HL-60 (cell line): Measurements from ENCODE around the gene HNRNPL.
"Not testable (repeated sequence)": the region's sequence is repeated elsewhere in the genome, so short reads cannot be mapped to it uniquely, and the experiment has no call there.

ENCODE experiments used
- DNase-seq, 2 experiments: peaks; one replicate each; pipeline ENCODE4 v3.0.0-alpha.2; 2010 to 2020; ENCODE audit warnings: low read depth in 1 of 2, low spot score in 1 of 2
- H3K27ac ChIP-seq: fragments of 250-450 bp; sonication (Bioruptor Pico); replicated peaks from 2 replicates; pipeline ENCODE4 v1.5.1; 2020; ENCODE audit warnings: mild to moderate bottlenecking, moderate library complexity
- H3K27me3 ChIP-seq: fragments of 250-450 bp; sonication (Bioruptor Pico); 2 replicates; pipeline ENCODE4 v1.5.1; 2021; ENCODE audit warnings: mild to moderate bottlenecking, moderate library complexity; ENCODE audit not compliant: insufficient read depth, poor library complexity, severe bottlenecking
- H3K4me3 ChIP-seq: replicated peaks from 2 replicates; pipeline ENCODE4 v1.5.1; 2011; ENCODE audit warnings: mild to moderate bottlenecking, control low read depth, low read length; ENCODE audit not compliant: insufficient read depth
- GABPA ChIP-seq: IDR thresholded peaks from 2 replicates; pipeline ENCODE4 v1.6.1; 2012; ENCODE audit warnings: low read depth
- POLR2AphosphoS5 ChIP-seq: IDR thresholded peaks from 2 replicates; pipeline ENCODE4 v1.6.1; 2012; ENCODE audit warnings: low read depth
- SPI1 ChIP-seq: IDR thresholded peaks from 2 replicates; pipeline ENCODE4 v1.6.1; 2012; ENCODE audit warnings: low read depth, mild to moderate bottlenecking, borderline replicate concordance
- TF ChIP-seq, protein P1 (sequence below): IDR thresholded peaks from 2 replicates; pipeline ENCODE4 v1.6.1; 2012; ENCODE audit warnings: low read depth; ENCODE audit not compliant: insufficient replicate concordance
- TF ChIP-seq, protein P2 (sequence below): IDR thresholded peaks from one replicate; pipeline ENCODE4 v1.5.1; 2011; ENCODE audit warnings: low read length, control low read depth, inconsistent platforms; ENCODE audit not compliant: insufficient read depth

The HNRNPL gene

DNA sequence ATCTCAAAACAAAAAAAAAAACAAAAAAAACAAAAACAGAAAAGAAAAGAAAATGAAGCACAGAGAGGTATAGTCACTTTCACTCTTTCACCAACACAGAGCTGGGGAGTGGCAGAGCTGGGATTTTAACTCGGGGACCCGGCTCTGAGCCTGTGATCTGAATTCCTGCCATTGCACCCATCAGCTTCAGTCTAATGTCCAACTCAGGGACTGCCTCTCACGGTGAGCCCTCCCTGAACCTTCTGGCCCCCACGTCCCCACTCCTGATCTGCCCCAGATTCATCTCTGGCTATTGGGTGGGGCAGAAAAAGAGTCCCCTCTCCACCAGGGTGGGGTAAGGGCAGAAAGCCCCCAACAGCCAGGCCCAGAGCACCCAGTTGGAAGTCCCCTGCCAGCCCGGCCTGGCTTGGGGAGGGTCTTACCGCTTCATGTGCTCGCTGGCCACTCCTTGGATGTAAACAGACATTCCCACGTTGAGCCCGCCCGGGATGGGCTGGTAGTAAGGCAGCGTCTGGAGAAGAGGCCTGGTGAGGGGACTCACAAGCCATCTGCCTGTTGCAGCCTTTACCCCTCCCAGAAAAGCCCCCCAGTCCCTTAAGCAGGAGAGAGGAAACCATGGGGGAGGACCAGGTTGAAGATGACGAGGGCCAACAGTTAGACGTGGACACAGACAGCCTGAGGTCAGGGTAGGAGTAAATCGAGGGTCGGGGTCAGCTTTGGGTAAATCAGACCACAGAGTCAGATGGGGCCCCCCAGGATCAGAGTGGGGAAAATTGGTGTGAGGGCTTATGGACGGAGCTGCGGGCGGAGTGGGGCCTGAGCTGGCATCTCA lies 37.6 kb downstream of the HNRNPL start:
- Histone ChIP-seq H3K27ac (no peak overlapping the region), H3K4me3 (no peak overlapping the region), H3K27me3 (no peaks in the 10 kb centered on the region)
- TF ChIP-seq, protein P1, sequence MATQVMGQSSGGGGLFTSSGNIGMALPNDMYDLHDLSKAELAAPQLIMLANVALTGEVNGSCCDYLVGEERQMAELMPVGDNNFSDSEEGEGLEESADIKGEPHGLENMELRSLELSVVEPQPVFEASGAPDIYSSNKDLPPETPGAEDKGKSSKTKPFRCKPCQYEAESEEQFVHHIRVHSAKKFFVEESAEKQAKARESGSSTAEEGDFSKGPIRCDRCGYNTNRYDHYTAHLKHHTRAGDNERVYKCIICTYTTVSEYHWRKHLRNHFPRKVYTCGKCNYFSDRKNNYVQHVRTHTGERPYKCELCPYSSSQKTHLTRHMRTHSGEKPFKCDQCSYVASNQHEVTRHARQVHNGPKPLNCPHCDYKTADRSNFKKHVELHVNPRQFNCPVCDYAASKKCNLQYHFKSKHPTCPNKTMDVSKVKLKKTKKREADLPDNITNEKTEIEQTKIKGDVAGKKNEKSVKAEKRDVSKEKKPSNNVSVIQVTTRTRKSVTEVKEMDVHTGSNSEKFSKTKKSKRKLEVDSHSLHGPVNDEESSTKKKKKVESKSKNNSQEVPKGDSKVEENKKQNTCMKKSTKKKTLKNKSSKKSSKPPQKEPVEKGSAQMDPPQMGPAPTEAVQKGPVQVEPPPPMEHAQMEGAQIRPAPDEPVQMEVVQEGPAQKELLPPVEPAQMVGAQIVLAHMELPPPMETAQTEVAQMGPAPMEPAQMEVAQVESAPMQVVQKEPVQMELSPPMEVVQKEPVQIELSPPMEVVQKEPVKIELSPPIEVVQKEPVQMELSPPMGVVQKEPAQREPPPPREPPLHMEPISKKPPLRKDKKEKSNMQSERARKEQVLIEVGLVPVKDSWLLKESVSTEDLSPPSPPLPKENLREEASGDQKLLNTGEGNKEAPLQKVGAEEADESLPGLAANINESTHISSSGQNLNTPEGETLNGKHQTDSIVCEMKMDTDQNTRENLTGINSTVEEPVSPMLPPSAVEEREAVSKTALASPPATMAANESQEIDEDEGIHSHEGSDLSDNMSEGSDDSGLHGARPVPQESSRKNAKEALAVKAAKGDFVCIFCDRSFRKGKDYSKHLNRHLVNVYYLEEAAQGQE: no peak
- TF ChIP-seq GABPA (no peak), POLR2AphosphoS5 (no peak), SPI1 (no peak)
- TF ChIP-seq, protein P2, sequence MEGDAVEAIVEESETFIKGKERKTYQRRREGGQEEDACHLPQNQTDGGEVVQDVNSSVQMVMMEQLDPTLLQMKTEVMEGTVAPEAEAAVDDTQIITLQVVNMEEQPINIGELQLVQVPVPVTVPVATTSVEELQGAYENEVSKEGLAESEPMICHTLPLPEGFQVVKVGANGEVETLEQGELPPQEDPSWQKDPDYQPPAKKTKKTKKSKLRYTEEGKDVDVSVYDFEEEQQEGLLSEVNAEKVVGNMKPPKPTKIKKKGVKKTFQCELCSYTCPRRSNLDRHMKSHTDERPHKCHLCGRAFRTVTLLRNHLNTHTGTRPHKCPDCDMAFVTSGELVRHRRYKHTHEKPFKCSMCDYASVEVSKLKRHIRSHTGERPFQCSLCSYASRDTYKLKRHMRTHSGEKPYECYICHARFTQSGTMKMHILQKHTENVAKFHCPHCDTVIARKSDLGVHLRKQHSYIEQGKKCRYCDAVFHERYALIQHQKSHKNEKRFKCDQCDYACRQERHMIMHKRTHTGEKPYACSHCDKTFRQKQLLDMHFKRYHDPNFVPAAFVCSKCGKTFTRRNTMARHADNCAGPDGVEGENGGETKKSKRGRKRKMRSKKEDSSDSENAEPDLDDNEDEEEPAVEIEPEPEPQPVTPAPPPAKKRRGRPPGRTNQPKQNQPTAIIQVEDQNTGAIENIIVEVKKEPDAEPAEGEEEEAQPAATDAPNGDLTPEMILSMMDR: no peak
- DNase-seq: no peak

DNA sequence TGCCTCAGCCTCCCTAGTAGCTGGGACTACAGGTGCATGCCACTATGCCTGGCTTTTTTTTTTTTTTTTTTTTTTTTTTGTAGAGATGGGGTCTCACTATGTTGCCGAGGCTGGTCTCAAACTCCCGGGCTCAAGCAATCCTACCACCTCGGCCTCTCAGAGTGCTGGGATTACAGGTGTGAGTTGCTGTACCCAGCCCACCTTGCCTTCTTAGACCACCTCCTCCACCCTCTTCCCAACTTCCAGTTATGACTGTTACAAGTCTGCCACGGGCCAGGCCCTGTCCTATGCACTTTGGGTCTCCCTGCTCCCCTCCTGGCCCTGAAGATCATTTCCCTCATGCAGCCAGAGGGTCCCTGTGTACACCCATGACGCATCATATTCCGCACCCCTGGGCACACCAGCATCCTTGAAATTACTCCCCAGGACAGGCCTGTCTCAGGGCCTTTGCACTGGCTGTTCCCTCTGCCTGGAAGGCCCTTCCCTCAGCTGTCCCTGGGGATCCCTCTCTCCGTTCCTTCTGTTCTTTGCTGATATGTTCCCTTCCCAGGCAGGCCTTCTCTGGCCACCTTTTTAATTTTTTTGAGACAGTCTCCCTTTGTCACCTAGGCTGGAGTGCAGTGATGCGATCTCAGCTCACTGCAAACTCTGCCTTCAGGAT lies 40.1 kb downstream of the HNRNPL start:
- Histone ChIP-seq H3K27me3 (no peaks in the 10 kb centered on the region), H3K27ac (no peak overlapping the region), H3K4me3 (no peak overlapping the region)
- DNase-seq: no peak
- TF ChIP-seq POLR2AphosphoS5 (no peak), SPI1 (no peak), GABPA (no peak)
- TF ChIP-seq, protein P1: no peak
- TF ChIP-seq, protein P2: no peak

DNA sequence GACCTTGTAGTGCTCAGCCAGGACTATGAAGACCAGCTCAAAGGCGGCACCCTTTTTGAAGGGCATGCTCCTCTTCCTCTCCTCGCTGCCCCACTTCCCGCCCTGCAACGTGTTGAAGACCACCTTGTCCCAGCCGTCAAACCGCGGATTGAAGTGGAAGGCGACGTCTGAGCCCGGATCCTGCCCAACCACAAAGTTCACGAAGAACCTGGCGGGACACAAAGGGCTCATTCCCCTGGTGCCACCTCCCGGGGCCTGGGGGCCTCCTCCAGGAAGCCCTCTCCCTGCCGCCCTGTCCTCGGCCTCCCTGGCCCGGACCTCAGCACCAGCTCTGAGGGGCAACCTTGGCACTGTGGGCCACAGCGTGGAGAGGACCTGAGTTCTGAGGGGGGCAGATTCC lies 41.0 kb downstream of the HNRNPL start:
- DNase-seq: no peak
- H3K4me3 ChIP-seq: no peak overlapping the region
- no peak overlapping the region for H3K27ac ChIP-seq
- no peak for TF ChIP-seq SPI1
- TF ChIP-seq, protein P2: no peak
- no peaks in the 10 kb centered on the region for H3K27me3 ChIP-seq

DNA sequence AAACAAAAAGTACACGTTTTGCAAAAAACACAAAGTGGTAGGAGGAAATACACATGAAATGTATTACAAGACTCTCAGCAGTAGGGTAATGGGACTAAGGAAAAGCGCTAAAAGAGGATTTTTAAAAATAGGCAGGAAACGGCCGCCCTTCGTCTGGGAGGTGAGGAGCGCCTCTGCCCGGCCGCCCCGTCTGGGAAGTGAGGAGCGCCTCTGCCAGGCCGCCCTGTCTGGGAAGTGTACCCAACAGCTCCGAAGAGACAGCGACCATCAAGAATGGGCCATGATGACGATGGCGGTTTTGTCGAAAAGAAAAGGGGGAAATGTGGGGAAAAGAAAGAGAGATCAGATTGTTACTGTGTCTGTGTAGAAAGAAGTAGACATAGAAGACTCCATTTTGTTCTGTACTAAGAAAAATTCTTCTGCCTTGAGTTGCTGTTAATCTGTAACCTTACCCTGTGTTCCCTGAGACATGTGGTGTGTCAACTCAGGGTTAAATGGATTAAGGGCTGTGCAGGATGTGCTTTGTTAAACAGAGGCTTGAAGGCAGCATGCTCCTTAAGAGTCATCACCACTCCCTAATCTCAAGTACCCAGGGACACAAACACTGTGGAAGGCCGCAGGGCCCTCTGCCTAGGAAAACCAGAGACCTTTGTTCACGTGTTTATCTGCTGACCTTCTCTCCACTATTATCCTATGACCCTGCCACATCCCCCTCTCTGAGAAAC lies 42.2 kb downstream of the HNRNPL start:
- not testable (repeated sequence) for DNase-seq, H3K27ac ChIP-seq, H3K27me3 ChIP-seq, H3K4me3 ChIP-seq
